PC-3 (cell line): ENCODE data around the gene BUD31. TPM values are rescaled to one million over a fixed set of nuclear protein-coding genes. Genes with fewer than 3 reads are reported as not detected.

Experiments
- ATAC-seq: fragments of 200-7000 bp; cut with Tn5 transposase; 2 replicates; pipeline ENCODE4 v1.9.1; 2020; ENCODE audit warnings: mild to moderate bottlenecking, moderate library complexity
- BruUV-seq: library from RNA; stranded (reverse); fragments of 400-500 nt; replicated peaks from 2 replicates; lab custom pipeline; 2021; lab: Mats Ljungman, UMichigan
- CTCF ChIA-PET: fragments of 300-600 bp; sonication (Branson Sonifier 250); formaldehyde crosslinking; loops from one replicate; lab custom pipeline; 2022; ENCODE audit warnings: antibody characterized with exemption; lab: Charles Lee
- POLR2A ChIA-PET: fragments of 300-600 bp; sonication (Branson Sonifier 250); formaldehyde crosslinking; loops from one replicate; lab custom pipeline; 2022; ENCODE audit warnings: antibody characterized with exemption; ENCODE audit not compliant: unreplicated experiment; lab: Charles Lee
- DNase-seq: peaks from one replicate; pipeline ENCODE4 v3.0.0-alpha.2; 2015
- H2AFZ ChIP-seq: fragments of 300-600 bp; sonication (generic); 2 replicates; pipeline ENCODE4 v1.6.0; 2016; ENCODE audit warnings: antibody characterized with exemption, low read length
- H3F3A ChIP-seq: fragments of 300-600 bp; sonication (generic); one replicate; pipeline ENCODE4 v1.6.0; 2017; ENCODE audit warnings: antibody characterized with exemption, low read length, control low read depth, mild to moderate bottlenecking; ENCODE audit not compliant: unreplicated experiment
- H3K27ac ChIP-seq: fragments of 300-600 bp; sonication (generic); 2 replicates; pipeline ENCODE4 v1.5.1; 2016; ENCODE audit warnings: mild to moderate bottlenecking, low read length
- H3K27me3 ChIP-seq: fragments of 300-600 bp; sonication (generic); 2 replicates; pipeline ENCODE4 v1.6.1; 2016; ENCODE audit warnings: low read length, mixed read lengths
- H3K36me3 ChIP-seq: fragments of 300-600 bp; sonication (generic); 2 replicates; pipeline ENCODE4 v1.6.1; 2016; ENCODE audit warnings: low read depth, mixed run types, low read length, mixed read lengths
- H3K4me1 ChIP-seq: fragments of 300-600 bp; sonication (generic); 2 replicates; pipeline ENCODE4 v1.5.1; 2016; ENCODE audit warnings: low read length; ENCODE audit not compliant: insufficient read depth
- H3K4me2 ChIP-seq: fragments of 300-600 bp; sonication (generic); 2 replicates; pipeline ENCODE4 v1.6.0; 2016; ENCODE audit warnings: low read length
- H3K4me3 ChIP-seq: fragments of 300-600 bp; sonication (generic); 2 replicates; pipeline ENCODE4 v1.5.1; 2016; ENCODE audit warnings: mild to moderate bottlenecking, low read length, mixed read lengths
- H3K79me2 ChIP-seq: fragments of 300-600 bp; sonication (generic); 2 replicates; pipeline ENCODE4 v1.6.1; 2017; ENCODE audit warnings: low read length, mixed read lengths
- H3K9ac ChIP-seq: fragments of 300-600 bp; sonication (generic); 2 replicates; pipeline ENCODE4 v1.6.0; 2016; ENCODE audit warnings: mild to moderate bottlenecking, low read length
- H3K9me2 ChIP-seq: fragments of 300-600 bp; sonication (generic); replicated peaks from 2 replicates; pipeline ENCODE4 v1.6.1; 2016; ENCODE audit warnings: mixed run types, low read length, mixed read lengths
- H3K9me3 ChIP-seq: fragments of 300-600 bp; sonication (generic); 2 replicates; pipeline ENCODE4 v1.6.1; 2016; ENCODE audit warnings: low read length, mixed read lengths
- H4K20me1 ChIP-seq: fragments of 300-600 bp; sonication (generic); 2 replicates; pipeline ENCODE4 v1.6.1; 2016; ENCODE audit warnings: low read length, mixed read lengths
- CTCF ChIP-seq: fragments of 300-600 bp; sonication (generic); conservative IDR thresholded peaks from 2 replicates; pipeline ENCODE4 v1.5.1; 2017; ENCODE audit warnings: antibody characterized with exemption, low read depth, mild to moderate bottlenecking, low read length
- EZH2 ChIP-seq: fragments of 300-600 bp; sonication (generic); IDR thresholded peaks from one replicate; pipeline ENCODE4 v1.6.1; 2017; ENCODE audit warnings: antibody characterized with exemption, mild to moderate bottlenecking, low read length; ENCODE audit not compliant: unreplicated experiment
- EZH2phosphoT487 ChIP-seq: fragments of 300-600 bp; sonication (generic); IDR thresholded peaks from 2 replicates; pipeline ENCODE4 v1.6.1; 2018; ENCODE audit warnings: mild to moderate bottlenecking, antibody characterized with exemption, low read length, borderline replicate concordance
- intact Hi-C: fragments of 100-400 bp; cut with micrococcal nuclease; formaldehyde crosslinking; loops from 2 replicates; pipeline ENCODE4 v1.9.0; 2023
- total RNA-seq: library from RNA; depleted of rRNA; stranded (reverse); fragments of >200 nt; gene quantifications from 2 replicates; pipeline ENCODE4 v1.2.3, GENCODE V29; 2014

The BUD31 gene
- total RNA-seq, 1 experiment from 2014 or later = 144 TPM

GRCh38 chr7:99397297-99397983 lies 11.3 kb upstream of the BUD31 start:
- Histone ChIP-seq H3K4me2 (no peak overlapping the region), H3K9ac (no peak overlapping the region), H3K9me2 (no peaks in the 10 kb centered on the region), H4K20me1 (0 out of 2 replicates have a peak, but pooled peaks cover 2% of the 10 kb centered on the region), H2AFZ (no peak overlapping the region), H3K27ac (no peak overlapping the region), H3K4me1 (no peaks in the 10 kb centered on the region), H3K79me2 (no peaks in the 10 kb centered on the region), H3K27me3 (no peaks in the 10 kb centered on the region), H3F3A (no peaks in the 10 kb centered on the region), H3K36me3 (peaks cover 22% of the 10 kb centered on the region), H3K4me3 (no peak overlapping the region), H3K9me3 (no peaks in the 10 kb centered on the region)
- no peak for TF ChIP-seq CTCF
- TF ChIP-seq EZH2 = no peak
- no peak for TF ChIP-seq EZH2phosphoT487
- ChIA-PET POLR2A (no interaction called here), CTCF (interaction anchor here (0.6 kb wide), 1 partner anchor 184 kb away, joined by 3 read pairs; no protein-coding TSS in a partner anchor)
- DNase-seq (no peak), ATAC-seq (peak; percentile 6)
- intact Hi-C loops = no loop called here
- no TSS peak for BruUV-seq

- H3K27me3 ChIP-seq = no peaks in the 10 kb centered on the region
- H3K79me2 ChIP-seq = peaks cover 3% of the 10 kb centered on the region; the same call in 1 of the 2 replicates
- H3K4me1 ChIP-seq = no peaks in the 10 kb centered on the region
- no TSS peak for BruUV-seq
- H3K27ac ChIP-seq = no peak overlapping the region
- no peak for DNase-seq
- H4K20me1 ChIP-seq = peaks cover 9% of the 10 kb centered on the region; the same call in 1 of the 2 replicates
- intact Hi-C loops = no loop called here
- no peak overlapping the region for H2AFZ ChIP-seq
- H3K9me3 ChIP-seq = no peaks in the 10 kb centered on the region
- no peaks in the 10 kb centered on the region for H3K9me2 ChIP-seq
- peaks cover 29% of the 10 kb centered on the region for H3K36me3 ChIP-seq
- TF ChIP-seq EZH2phosphoT487 (no peak), CTCF (no peak), EZH2 (no peak)
- no peak overlapping the region for H3K4me3 ChIP-seq
- ATAC-seq = peak; percentile 6; the same call in 1 of the 2 replicates
- H3F3A ChIP-seq = no peaks in the 10 kb centered on the region
- H3K4me2 ChIP-seq = no peak overlapping the region
- H3K9ac ChIP-seq = no peak overlapping the region
- POLR2A ChIA-PET = no interaction called here
- CTCF ChIA-PET = no interaction called here
Measured at GRCh38 chr7:99398891-99399445, 9.8 kb upstream of the BUD31 start.

DNA sequence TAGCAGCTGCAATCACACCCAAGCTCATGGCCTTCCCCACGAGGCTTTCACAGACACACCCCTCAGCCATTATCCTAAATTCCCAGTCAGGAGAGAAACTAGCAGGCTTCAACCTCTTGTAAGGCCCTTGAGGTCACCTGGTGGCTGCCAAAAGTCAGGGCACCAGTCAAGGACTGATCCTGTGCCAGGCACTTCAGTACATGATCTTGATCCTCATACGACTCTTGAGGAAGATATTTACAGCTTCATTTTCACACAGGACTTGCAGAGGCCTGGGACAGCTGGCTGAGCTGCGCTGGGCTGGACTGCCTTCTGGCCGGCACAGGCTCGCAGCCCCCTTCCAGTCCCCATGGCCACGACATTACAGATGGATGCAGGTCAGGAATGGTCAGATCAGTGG lies 9.2 kb upstream of the BUD31 start:
- no peak overlapping the region for H3K4me2 ChIP-seq
- POLR2A ChIA-PET = no interaction called here
- no TSS peak for BruUV-seq

More for the DNA sequence above, 9.2 kb upstream of the BUD31 start:
- Histone ChIP-seq H3K27me3 (no peaks in the 10 kb centered on the region), H4K20me1 (peaks cover 13% of the 10 kb centered on the region; the same call in 1 of the 2 replicates), H3K9ac (no peak overlapping the region), H3K9me2 (no peaks in the 10 kb centered on the region), H3K36me3 (peaks cover 36% of the 10 kb centered on the region), H3K79me2 (peaks cover 9% of the 10 kb centered on the region), H2AFZ (no peak overlapping the region), H3K9me3 (no peaks in the 10 kb centered on the region), H3K4me3 (no peak overlapping the region), H3F3A (no peaks in the 10 kb centered on the region), H3K27ac (no peak overlapping the region), H3K4me1 (no peaks in the 10 kb centered on the region)
- CTCF ChIA-PET = no interaction called here
- no peak for DNase-seq
- intact Hi-C loops = no loop called here
- TF ChIP-seq CTCF (no peak), EZH2 (no peak), EZH2phosphoT487 (no peak)
- ATAC-seq = no peak
